Omental fat pad (tissue), 4 donors: ENCODE measurements around the gene RLN2. TPM values are rescaled to one million over a fixed set of nuclear protein-coding genes. Genes with fewer than 3 reads are reported as not detected.

Source experiments
- ATAC-seq: fragments of 150-250 bp; one replicate; pipeline ENCODE4 v1.9.1; 2016; ENCODE audit warnings: mild to moderate bottlenecking, moderate library complexity; ENCODE audit not compliant: low FRiP score
- DNase-seq: peaks from one replicate; pipeline ENCODE4 v3.0.0-alpha.2; 2019; ENCODE audit warnings: low spot score
- small RNA-seq: library from RNA; depleted of rRNA; stranded (forward); fragments of <200 nt; gene quantifications from one replicate; pipeline ENCODE3, GENCODE V24; 2016
- total RNA-seq, 4 donors: library from RNA; depleted of rRNA; stranded (reverse); fragments of >200 nt; gene quantifications; one replicate each; pipeline ENCODE4 v1.1.0, GENCODE V29; 2016
- TF ChIP-seq, protein P1 (sequence below), 3 donors: fragments of 450-650 bp; IDR thresholded peaks; one replicate each; pipeline ENCODE4 v1.5.1; 2016 to 2017; ENCODE audit warnings: antibody characterized with exemption in 3 of 3, mild to moderate bottlenecking in 3 of 3, moderate library complexity in 2 of 3

The RLN2 gene
- total RNA-seq, 4 donors from 2014 or later, result not detected

DNA sequence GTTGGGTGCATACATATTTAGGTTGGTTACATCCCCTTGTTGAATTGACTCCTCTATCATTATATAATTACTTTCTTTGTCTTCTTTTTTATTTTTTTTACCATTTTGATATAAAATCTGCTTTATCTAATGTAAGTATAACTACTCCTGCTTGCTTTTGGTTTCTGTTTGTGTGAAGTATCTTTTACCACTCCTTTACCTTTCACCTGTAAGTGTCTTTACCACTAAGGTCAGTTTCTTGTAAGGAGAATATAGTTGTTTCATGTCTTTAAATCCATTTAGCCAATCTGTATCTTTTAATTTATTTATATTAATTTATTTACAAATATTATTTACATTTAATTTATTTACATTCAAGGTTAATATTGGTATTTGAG lies 40.3 kb downstream of the RLN2 start:
- ATAC-seq (no peak), DNase-seq (no peak)
- TF ChIP-seq, protein P1, sequence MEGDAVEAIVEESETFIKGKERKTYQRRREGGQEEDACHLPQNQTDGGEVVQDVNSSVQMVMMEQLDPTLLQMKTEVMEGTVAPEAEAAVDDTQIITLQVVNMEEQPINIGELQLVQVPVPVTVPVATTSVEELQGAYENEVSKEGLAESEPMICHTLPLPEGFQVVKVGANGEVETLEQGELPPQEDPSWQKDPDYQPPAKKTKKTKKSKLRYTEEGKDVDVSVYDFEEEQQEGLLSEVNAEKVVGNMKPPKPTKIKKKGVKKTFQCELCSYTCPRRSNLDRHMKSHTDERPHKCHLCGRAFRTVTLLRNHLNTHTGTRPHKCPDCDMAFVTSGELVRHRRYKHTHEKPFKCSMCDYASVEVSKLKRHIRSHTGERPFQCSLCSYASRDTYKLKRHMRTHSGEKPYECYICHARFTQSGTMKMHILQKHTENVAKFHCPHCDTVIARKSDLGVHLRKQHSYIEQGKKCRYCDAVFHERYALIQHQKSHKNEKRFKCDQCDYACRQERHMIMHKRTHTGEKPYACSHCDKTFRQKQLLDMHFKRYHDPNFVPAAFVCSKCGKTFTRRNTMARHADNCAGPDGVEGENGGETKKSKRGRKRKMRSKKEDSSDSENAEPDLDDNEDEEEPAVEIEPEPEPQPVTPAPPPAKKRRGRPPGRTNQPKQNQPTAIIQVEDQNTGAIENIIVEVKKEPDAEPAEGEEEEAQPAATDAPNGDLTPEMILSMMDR (IDR thresholded peaks at IDR 0.05), result no peak

DNA sequence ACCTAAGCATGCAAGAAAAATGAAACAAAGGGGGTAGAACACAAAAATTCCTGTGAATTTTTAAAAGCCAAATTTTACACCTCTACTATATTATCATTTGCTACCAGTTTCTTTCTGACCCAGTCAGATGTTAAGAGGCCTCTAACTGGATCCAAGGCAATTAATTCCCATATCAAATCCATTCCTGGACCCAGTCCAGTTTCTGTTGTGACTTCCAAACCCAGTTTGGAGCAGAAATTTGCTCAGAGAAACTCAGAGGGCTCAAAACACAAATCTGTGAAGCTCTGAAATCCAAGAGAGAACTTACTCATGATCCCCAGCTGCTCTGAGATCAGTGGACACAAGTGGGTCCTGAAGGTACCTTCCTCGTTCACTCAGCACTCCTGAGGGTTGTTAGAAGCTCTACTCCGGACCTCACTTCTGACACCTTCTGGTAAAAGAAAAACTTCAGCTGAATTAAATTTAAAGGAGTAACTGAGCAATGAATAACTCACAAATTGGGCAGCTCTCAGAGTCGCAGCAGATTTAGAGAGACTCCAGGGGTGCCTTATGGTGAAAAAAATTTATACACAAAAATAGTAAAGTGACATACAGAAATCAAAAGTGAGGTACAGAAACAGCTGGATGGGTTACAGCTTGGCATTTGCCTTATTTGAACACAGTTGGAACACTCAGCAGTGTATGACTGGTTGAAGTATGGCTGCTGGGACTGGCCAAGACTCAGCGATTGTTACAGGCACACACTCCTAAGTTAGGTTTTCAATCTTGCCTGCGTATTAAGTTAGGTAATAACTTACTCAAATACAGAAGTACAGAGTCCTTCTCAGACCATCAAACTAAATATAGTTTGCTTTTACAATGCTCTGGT lies 40.9 kb downstream of the RLN2 start:
- ATAC-seq, result no peak
- TF ChIP-seq, protein P1 (IDR thresholded peaks at IDR 0.05), result no peak
- no peak for DNase-seq

Small RNA genes lying within 50 kb of the gene (small RNA-seq; reads per million reads assigned to genes)
- gene HMGN2P31, result not detected

Other genes starting within 250 kb of the RLN2 start
- not detected for gene INSL6, start 119.1 kb downstream of the RLN2 start, total RNA-seq
- gene INSL4, start 73.3 kb downstream of the RLN2 start, total RNA-seq, result not detected
- gene RLN1, start 35.2 kb upstream of the RLN2 start, total RNA-seq, result not detected
- gene PLGRKT, start 133.2 kb upstream of the RLN2 start, total RNA-seq, result 10 to 100 TPM in 3 of 4 donors, 1 to 10 TPM in 1; 8.9 to 15.3 (median 12.3) TPM
- 10 to 100 TPM in 1 of 4 donors, 1 to 10 TPM in 3; 1.4 to 10.4 (median 6.7) TPM for gene CD274, start 145.8 kb upstream of the RLN2 start, total RNA-seq
- 10 to 100 TPM in 1 of 4 donors, 1 to 10 TPM in 3; 3.5 to 10.7 (median 3.8) TPM for gene PDCD1LG2, start 205.8 kb upstream of the RLN2 start, total RNA-seq